Measurements from ENCODE around the gene RNF157.

DNA sequence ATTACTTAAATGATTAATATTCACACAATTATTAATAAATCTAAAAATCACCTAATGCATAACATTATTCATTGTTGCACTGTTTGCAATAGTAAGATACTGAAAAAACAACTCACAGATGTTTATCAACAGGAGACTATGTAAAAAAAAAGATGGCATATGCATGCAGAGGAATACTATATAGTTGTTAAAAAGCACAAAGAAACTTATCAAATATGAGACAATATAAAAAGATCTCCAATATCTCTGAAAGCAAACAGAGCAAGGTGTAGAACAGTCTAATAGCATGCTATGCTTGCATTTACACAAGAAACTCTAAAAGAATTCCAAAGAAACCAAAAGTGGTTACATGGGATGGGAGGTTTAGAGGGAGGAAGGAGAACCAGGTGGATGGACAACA lies 3.7 kb downstream of the RNF157 start:
- no peak for TF ChIP-seq POLR2A (IDR thresholded peaks at IDR 0.05)
- TF ChIP-seq, protein P1, sequence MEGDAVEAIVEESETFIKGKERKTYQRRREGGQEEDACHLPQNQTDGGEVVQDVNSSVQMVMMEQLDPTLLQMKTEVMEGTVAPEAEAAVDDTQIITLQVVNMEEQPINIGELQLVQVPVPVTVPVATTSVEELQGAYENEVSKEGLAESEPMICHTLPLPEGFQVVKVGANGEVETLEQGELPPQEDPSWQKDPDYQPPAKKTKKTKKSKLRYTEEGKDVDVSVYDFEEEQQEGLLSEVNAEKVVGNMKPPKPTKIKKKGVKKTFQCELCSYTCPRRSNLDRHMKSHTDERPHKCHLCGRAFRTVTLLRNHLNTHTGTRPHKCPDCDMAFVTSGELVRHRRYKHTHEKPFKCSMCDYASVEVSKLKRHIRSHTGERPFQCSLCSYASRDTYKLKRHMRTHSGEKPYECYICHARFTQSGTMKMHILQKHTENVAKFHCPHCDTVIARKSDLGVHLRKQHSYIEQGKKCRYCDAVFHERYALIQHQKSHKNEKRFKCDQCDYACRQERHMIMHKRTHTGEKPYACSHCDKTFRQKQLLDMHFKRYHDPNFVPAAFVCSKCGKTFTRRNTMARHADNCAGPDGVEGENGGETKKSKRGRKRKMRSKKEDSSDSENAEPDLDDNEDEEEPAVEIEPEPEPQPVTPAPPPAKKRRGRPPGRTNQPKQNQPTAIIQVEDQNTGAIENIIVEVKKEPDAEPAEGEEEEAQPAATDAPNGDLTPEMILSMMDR (IDR thresholded peaks at IDR 0.05), result no peak

Data from heart left ventricle (tissue), 13 donors.